Gastroesophageal sphincter (tissue), 3 donors: ENCODE measurements around the gene KRT38.

Experiments used
- CTCF ChIP-seq, 4 experiments: fragments of 200-600 bp in 2 of 4; fragments of 450-650 bp in 2 of 4; sonication (generic) in 1 of 4; IDR thresholded peaks; one replicate each; pipeline ENCODE4 v1.5.1; 2017 to 2019; ENCODE audit warnings: antibody characterized with exemption in 4 of 4, mild to moderate bottlenecking in 2 of 4, moderate library complexity in 2 of 4
- EP300 ChIP-seq: sonication (generic); formaldehyde crosslinking; IDR thresholded peaks from one replicate; pipeline ENCODE4 v1.6.1; 2017; ENCODE audit warnings: antibody characterized with exemption, mild to moderate bottlenecking
- POLR2A ChIP-seq, 2 donors: fragments of 450-650 bp; IDR thresholded peaks; one replicate each; pipeline ENCODE4 v1.6.1; 2017; ENCODE audit warnings: antibody characterized with exemption in 2 of 2, mild to moderate bottlenecking in 2 of 2, moderate library complexity in 1 of 2
- POLR2AphosphoS5 ChIP-seq: sonication (generic); formaldehyde crosslinking; IDR thresholded peaks from one replicate; pipeline ENCODE4 v1.6.1; 2017; ENCODE audit warnings: antibody characterized with exemption

GRCh38 chr17:41415411-41415810 lies 25.4 kb downstream of the KRT38 start:
- TF ChIP-seq CTCF (IDR thresholded peaks at IDR 0.05) (no peak), POLR2AphosphoS5 (no peak), EP300 (no peak), POLR2A (IDR thresholded peaks at IDR 0.05) (no peak)
